Stimulated activated CD8-positive, alpha-beta memory T cell treated with anti-CD3 and anti-CD28 coated beads, Interleukin-12 subunit alpha, Interleukin-12 subunit beta, amount 100 ng/mL, for 24 hours (primary cell): ENCODE data around the gene APOOL.
"Not testable (repeated sequence)": the region's sequence is repeated elsewhere in the genome, so short reads cannot be mapped to it uniquely, and the experiment has no call there.

Source experiments
- DNase-seq: peaks from one replicate; pipeline ENCODE4 v3.0.0-alpha.2; 2020; ENCODE audit errors: extremely low read depth

APOOL gene

GRCh38 chrX:85003655-85004244, at the start of gene APOOL:
APOOL (plus strand) TSS chrX:85003877; CDS start chrX:85003913, 36 bp downstream.
- peak; percentile 49 for DNase-seq

- DNase-seq: no peak
These were observed 47.4 kb upstream of the APOOL start for GRCh38 chrX:84956304-84956703.

- no peak for DNase-seq
These were observed 28.9 kb upstream of the APOOL start for GRCh38 chrX:84974803-84975202.

GRCh38 chrX:84991739-84992138, 11.9 kb upstream of the APOOL start:
- not testable (repeated sequence) for DNase-seq

GRCh38 chrX:84993150-84993549, 10.5 kb upstream of the APOOL start:
- DNase-seq: no peak

- DNase-seq: no peak
These were observed 2.3 kb upstream of the APOOL start for GRCh38 chrX:85001344-85001743.

GRCh38 chrX:85004255-85004654, 578 bp downstream of the APOOL start:
- DNase-seq: no peak

- no peak for DNase-seq
These were observed 8.4 kb downstream of the APOOL start for GRCh38 chrX:85012098-85012497.

GRCh38 chrX:85015351-85015750, 11.7 kb downstream of the APOOL start:
- DNase-seq: not testable (repeated sequence)

GRCh38 chrX:85017721-85018120, 14.0 kb downstream of the APOOL start:
- DNase-seq: no peak

- no peak for DNase-seq
These were observed 14.8 kb downstream of the APOOL start for GRCh38 chrX:85018471-85018870.

- no peak for DNase-seq
These were observed 16.5 kb downstream of the APOOL start for GRCh38 chrX:85020216-85020615.

GRCh38 chrX:85024044-85024443, 20.4 kb downstream of the APOOL start:
- no peak for DNase-seq

GRCh38 chrX:85024562-85024961, 20.9 kb downstream of the APOOL start:
- no peak for DNase-seq

GRCh38 chrX:85026170-85026569, 22.5 kb downstream of the APOOL start:
- no peak for DNase-seq

GRCh38 chrX:85029043-85029442, 25.4 kb downstream of the APOOL start:
- DNase-seq: no peak

GRCh38 chrX:85031505-85031904, 27.8 kb downstream of the APOOL start:
- no peak for DNase-seq

- DNase-seq: no peak
These were observed 33.4 kb downstream of the APOOL start for GRCh38 chrX:85037114-85037513.

GRCh38 chrX:85051627-85052026, 48.0 kb downstream of the APOOL start:
- DNase-seq: no peak

GRCh38 chrX:85052205-85052604, 48.5 kb downstream of the APOOL start:
- DNase-seq: no peak

- no peak for DNase-seq
These were observed 49.1 kb downstream of the APOOL start for GRCh38 chrX:85052636-85053343.

- DNase-seq: no peak
These were observed 62.0 kb downstream of the APOOL start for GRCh38 chrX:85065512-85066198.

- not testable (repeated sequence) for DNase-seq
These were observed 73.6 kb downstream of the APOOL start for GRCh38 chrX:85077247-85077646.
